BJ (cell line): ENCODE data around the gene P2RX4. TPM values are rescaled to one million over a fixed set of nuclear protein-coding genes. Genes with fewer than 3 reads are reported as not detected.

ENCODE experiments used
- CTCF ChIA-PET: fragments of 350-600 bp; formaldehyde crosslinking; extraction: SDS; loops from one replicate; lab custom pipeline; 2021; ENCODE audit warnings: antibody characterized with exemption, inconsistent platforms; lab: Yijun Ruan, JAX
- POLR2A ChIA-PET: fragments of 300-600 bp; sonication (Branson Sonifier 250); formaldehyde crosslinking; extraction: SDS; loops from one replicate; lab custom pipeline; 2021; ENCODE audit warnings: antibody characterized with exemption; lab: Charles Lee
- DNase-seq: peaks from one replicate; pipeline ENCODE4 v3.0.0-alpha.2; 2011; ENCODE audit warnings: low read depth
- H3K27me3 ChIP-seq: 2 replicates; pipeline ENCODE4 v1.6.0; 2011; ENCODE audit warnings: low read length; ENCODE audit not compliant: control insufficient read depth, insufficient read depth
- H3K36me3 ChIP-seq: 2 replicates; pipeline ENCODE4 v1.5.1; 2011; ENCODE audit warnings: low read length; ENCODE audit not compliant: control insufficient read depth, insufficient read depth
- H3K4me3 ChIP-seq: 2 replicates; pipeline ENCODE4 v1.5.1; 2011; ENCODE audit warnings: low read depth, mild to moderate bottlenecking, control low read depth, low read length
- CTCF ChIP-seq: IDR thresholded peaks from 2 replicates; pipeline ENCODE4 v1.5.1; 2011; ENCODE audit warnings: low read depth, mild to moderate bottlenecking, control low read depth, inconsistent platforms, low read length, moderate library complexity; ENCODE audit not compliant: insufficient read depth
- polyA plus RNA-seq: library from polyadenylated mRNA; depleted of rRNA; stranded (reverse); fragments of >200 nt; gene quantifications from 2 replicates; pipeline ENCODE4 v1.2.3, GENCODE V29; 2011

Gene P2RX4
- polyA plus RNA-seq, 1 experiment = 25.8 TPM

GRCh38 chr12:121184425-121184824, 25.5 kb upstream of the P2RX4 start:
- Histone ChIP-seq H3K36me3 (no peaks in the 10 kb centered on the region), H3K27me3 (no peaks in the 10 kb centered on the region), H3K4me3 (no peak overlapping the region)
- no peak for DNase-seq
- ChIA-PET POLR2A (no interaction called here), CTCF (no interaction called here)
- TF ChIP-seq CTCF = no peak

GRCh38 chr12:121184984-121185889, 24.7 kb upstream of the P2RX4 start:
- no peak for DNase-seq
- TF ChIP-seq CTCF = no peak
- H3K4me3 ChIP-seq = no peak overlapping the region
- ChIA-PET POLR2A (no interaction called here), CTCF (no interaction called here)
- no peaks in the 10 kb centered on the region for H3K27me3 ChIP-seq
- no peaks in the 10 kb centered on the region for H3K36me3 ChIP-seq

DNA sequence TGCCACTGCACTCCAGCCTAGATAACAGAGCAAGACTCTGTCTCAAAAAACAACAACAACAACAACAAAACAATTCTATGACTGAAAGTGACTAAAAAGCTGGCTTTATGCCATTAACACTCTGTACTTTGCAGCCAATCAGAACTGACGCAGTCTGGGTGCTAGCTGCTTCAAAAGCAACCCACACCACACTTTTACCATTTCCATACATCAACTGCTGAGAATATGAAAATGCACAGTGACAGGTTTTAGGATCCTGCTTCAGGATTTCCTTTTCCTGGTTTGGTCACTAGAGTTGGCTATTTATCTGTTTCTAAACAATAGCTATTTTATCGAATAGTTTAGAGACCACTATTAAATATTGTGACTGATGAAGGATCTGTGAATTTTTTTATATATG, 23.1 kb upstream of the P2RX4 start:
- POLR2A ChIA-PET = no interaction called here
- H3K27me3 ChIP-seq = no peaks in the 10 kb centered on the region
- CTCF ChIA-PET = no interaction called here
- TF ChIP-seq CTCF = no peak
- no peak for DNase-seq
- H3K4me3 ChIP-seq = no peak overlapping the region
- no peaks in the 10 kb centered on the region for H3K36me3 ChIP-seq

GRCh38 chr12:121187501-121187900, 22.4 kb upstream of the P2RX4 start:
- ChIA-PET CTCF (no interaction called here), POLR2A (no interaction called here)

More at GRCh38 chr12:121187501-121187900, 22.4 kb upstream of the P2RX4 start:
- no peaks in the 10 kb centered on the region for H3K27me3 ChIP-seq
- H3K36me3 ChIP-seq = no peaks in the 10 kb centered on the region
- TF ChIP-seq CTCF = no peak
- DNase-seq = no peak
- H3K4me3 ChIP-seq = no peak overlapping the region
